AG08395 (cell line): Measurements from ENCODE around the gene RCN2.

Experiments used
- DNase-seq: peaks from one replicate; pipeline ENCODE4 v3.0.0; 2012; ENCODE audit warnings: mixed read lengths, low spot score

The RCN2 gene

GRCh38 chr15:76994496-76994895, 62.9 kb downstream of the RCN2 start:
- DNase-seq, result no peak

GRCh38 chr15:76994971-76995945, 63.7 kb downstream of the RCN2 start, which contains the start of gene PSTPIP1:
Gene PSTPIP1, plus strand, starts transcription at chr15:76995126. Its CDS starts 448 bp downstream, at chr15:76995574.
- peak; percentile 55 for DNase-seq

- no peak for DNase-seq
Observed at GRCh38 chr15:76996076-76996525, 64.6 kb downstream of the RCN2 start.

- DNase-seq, result peak; percentile 45
Observed at GRCh38 chr15:76996526-76997401, 65.2 kb downstream of the RCN2 start.

- no peak for DNase-seq
Observed at GRCh38 chr15:76998663-76999285, 67.2 kb downstream of the RCN2 start.

- DNase-seq, result no peak
Observed at GRCh38 chr15:76999996-77000395, 68.4 kb downstream of the RCN2 start.

- no peak for DNase-seq
Observed at GRCh38 chr15:77001351-77001750, 69.8 kb downstream of the RCN2 start.

GRCh38 chr15:77001966-77002365, 70.4 kb downstream of the RCN2 start:
- no peak for DNase-seq

GRCh38 chr15:77002436-77002835, 70.9 kb downstream of the RCN2 start:
- peak; percentile 21 for DNase-seq

GRCh38 chr15:77002954-77003912, 71.7 kb downstream of the RCN2 start:
- no peak for DNase-seq
